SKM-1 treated with dmso at 0.1 percent for 144 hours (cell line): Measurements from ENCODE around the gene SRRM2.

ENCODE experiments used
- DNase-seq: peaks from one replicate; lab custom pipeline; 2025; ENCODE audit not compliant: unreplicated experiment; lab: John Stamatoyannopoulos, UW

The SRRM2 gene

DNA sequence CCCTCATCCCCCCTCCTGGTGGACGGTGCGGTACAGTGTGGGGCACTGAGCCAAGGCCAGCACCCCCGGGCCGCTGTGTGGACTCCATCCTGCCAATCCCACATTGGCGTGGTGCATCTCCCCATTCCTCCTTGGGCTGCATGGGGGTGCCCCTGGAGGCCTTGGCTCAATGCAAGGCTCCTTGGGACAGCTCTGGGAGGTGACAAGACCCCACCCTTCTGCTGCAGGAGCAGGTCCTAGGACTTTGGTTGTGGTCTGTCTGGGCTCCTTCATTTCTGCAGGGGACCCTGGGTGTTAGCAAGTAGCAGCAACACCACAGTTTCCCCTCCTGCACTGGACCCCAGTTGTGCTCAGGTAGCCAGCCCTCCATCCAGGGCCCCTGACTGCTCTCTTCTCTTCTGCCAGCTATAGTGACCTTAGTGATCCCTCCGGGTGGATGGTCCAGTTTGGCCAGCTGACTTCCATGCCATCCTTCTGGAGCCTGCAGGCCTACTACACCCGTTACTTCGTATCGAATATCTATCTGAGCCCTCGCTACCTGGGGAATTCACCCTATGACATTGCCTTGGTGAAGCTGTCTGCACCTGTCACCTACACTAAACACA, 65.9 kb downstream of the SRRM2 start:
- no peak for DNase-seq

DNA sequence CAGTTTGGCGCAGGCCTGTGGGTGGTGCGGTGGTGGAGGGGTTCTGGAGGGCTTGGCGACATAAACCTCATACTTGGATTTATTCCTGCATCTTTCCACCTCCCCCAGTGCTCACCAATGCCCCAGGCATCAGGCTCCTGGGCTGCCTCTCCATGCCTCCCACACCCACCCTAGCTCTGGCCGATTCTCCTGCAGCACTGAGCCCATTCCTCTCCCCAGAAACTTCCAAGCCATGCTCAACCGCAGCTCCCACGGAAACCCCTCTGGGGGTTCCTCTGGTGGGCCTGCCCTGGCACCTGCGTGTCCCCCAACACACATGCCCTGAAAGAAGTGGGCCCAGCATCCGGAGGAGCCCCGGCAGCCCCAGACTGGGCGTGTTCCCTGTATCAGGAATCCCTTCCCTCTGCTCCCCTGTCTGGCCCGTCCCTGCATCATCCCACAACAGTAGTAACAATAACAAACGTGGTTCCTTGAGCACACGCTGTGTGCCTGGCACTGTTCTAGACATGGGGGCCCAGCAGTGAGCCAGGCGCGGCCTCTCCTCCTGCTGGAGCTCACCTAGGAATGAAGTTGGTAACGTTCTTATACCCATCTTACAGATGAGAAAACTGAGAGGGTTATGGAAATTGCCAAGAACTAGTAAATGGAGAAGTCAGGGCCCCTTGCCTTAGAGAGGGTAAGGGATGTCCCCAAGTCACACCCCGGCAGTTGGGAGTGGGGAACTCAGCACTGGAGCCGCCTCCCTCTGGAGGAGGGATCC, 66.9 kb downstream of the SRRM2 start:
- DNase-seq = no peak

DNA sequence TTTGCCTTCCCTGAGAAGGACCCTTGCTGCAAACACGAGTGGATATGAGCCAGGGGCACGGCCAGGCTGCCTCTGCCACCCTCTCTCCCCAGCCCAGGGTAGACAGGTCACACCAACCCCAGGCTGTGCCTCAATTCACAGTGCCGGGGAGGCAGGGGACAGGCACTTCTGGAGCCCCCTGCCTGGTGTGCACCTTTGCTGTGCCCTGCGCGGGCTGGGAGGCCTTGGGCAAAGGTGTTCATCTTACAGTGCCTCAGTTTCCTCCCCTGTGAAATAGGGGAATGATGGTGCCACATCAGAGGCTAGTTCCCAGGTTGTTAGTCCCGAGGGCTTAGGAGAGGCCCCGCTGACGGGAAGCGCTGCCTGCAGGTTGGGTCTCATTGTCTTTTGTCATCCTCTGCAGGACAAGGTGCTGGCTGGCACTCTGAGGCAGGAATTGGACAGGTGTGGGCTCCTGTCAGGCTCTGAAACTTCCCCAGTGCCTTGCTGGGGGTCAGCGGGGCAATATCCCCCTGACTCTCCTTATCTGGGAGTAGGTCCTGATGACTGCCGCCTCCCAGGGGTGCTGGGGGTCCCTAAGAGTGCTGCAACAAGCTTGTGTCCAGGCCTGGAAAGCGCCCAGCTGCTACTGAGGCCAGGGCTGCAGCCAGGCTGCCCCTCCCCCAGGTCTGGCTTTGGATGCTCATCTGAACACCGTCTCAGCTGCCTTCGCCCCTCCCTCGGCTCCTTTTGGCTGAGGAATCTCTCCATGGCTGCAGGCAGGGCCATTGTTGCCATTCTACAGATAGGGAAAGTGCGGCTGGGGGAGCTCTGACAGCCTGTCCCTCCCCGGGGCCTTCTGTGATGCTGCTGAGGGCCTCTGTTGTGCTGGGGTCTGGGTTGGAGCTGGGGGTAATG, 67.7 kb downstream of the SRRM2 start:
- DNase-seq = no peak
